K562 (cell line): ENCODE measurements around the gene CHURC1. TPM values are rescaled to one million over a fixed set of nuclear protein-coding genes. Genes with fewer than 3 reads are reported as not detected.

Source experiments
- ARNT ChIP-seq, 2 experiments: fragments of 450-650 bp; IDR thresholded peaks; 2 replicates each; pipeline ENCODE4 v1.6.1; 2016; ENCODE audit warnings: mild to moderate bottlenecking in 1 of 2
- ESRRA ChIP-seq: fragments of 450-650 bp; IDR thresholded peaks from 2 replicates; pipeline ENCODE4 v1.6.1; 2014; ENCODE audit warnings: low read depth, mild to moderate bottlenecking, moderate library complexity, borderline replicate concordance
- GTF2B ChIP-seq: IDR thresholded peaks from 2 replicates; pipeline ENCODE4 v1.6.1; 2011; ENCODE audit not compliant: insufficient read length; ENCODE audit errors: extremely low read depth
- GTF3C2 ChIP-seq: IDR thresholded peaks from 3 replicates; pipeline ENCODE4 v1.6.1; 2011; ENCODE audit warnings: borderline replicate concordance, mild to moderate bottlenecking, moderate library complexity; ENCODE audit not compliant: insufficient read length; ENCODE audit errors: extremely low read depth
- HNRNPH1 ChIP-seq: fragments of 200-400 bp; formaldehyde crosslinking; optimal IDR thresholded peaks from 2 replicates; pipeline ENCODE3; 2017; ENCODE audit warnings: low read depth, mild to moderate bottlenecking, low read length, moderate library complexity
- JUNB ChIP-seq: fragments of 450-650 bp; formaldehyde crosslinking; conservative IDR thresholded peaks from 2 replicates; pipeline ENCODE4 v1.4.0; 2020; ENCODE audit warnings: mild to moderate bottlenecking
- NR1H2 ChIP-seq: sonication (generic); formaldehyde crosslinking; IDR thresholded peaks from 2 replicates; pipeline ENCODE4 v1.4.0; 2020; ENCODE audit warnings: mild to moderate bottlenecking, missing genetic modification reagents
- PPARD ChIP-seq: fragments of 250-450 bp; sonication (Bioruptor Pico); IDR thresholded peaks from 2 replicates; pipeline ENCODE4 v1.8.0; 2022; ENCODE audit warnings: inconsistent platforms, mild to moderate bottlenecking, moderate library complexity
- PYGO2 ChIP-seq: fragments of 450-650 bp; IDR thresholded peaks from 2 replicates; pipeline ENCODE4 v1.6.1; 2016; ENCODE audit warnings: mild to moderate bottlenecking, missing genetic modification characterization, moderate library complexity, missing compliant biosample characterization
- RB1 ChIP-seq: fragments of 450-650 bp; IDR thresholded peaks from 2 replicates; pipeline ENCODE4 v1.6.1; 2017; ENCODE audit warnings: low read depth, mild to moderate bottlenecking
- RBBP5 ChIP-seq: fragments of 200-600 bp; sonication (generic); IDR thresholded peaks from 2 replicates; pipeline ENCODE4 v1.6.1; 2012; ENCODE audit warnings: borderline replicate concordance, mild to moderate bottlenecking, low read length, control low read depth, inconsistent platforms; ENCODE audit not compliant: insufficient read depth, poor library complexity, severe bottlenecking
- RFX5 ChIP-seq: IDR thresholded peaks from 2 replicates; pipeline ENCODE4 v1.6.1; 2011; ENCODE audit warnings: low read depth, mild to moderate bottlenecking, improper control_type of control experiment, low read length
- ZNF175 ChIP-seq: fragments of 200-800 bp; sonication (Bioruptor generic); IDR thresholded peaks from 2 replicates; pipeline ENCODE4 v1.6.1; 2016; ENCODE audit warnings: low read depth, mild to moderate bottlenecking, missing genetic modification characterization, missing compliant biosample characterization
- ZNF239 ChIP-seq: fragments of 250-450 bp; sonication (Bioruptor Pico); IDR thresholded peaks from 2 replicates; pipeline ENCODE4 v1.4.0; 2020; ENCODE audit warnings: mild to moderate bottlenecking
- ZNF398 ChIP-seq: fragments of 250-450 bp; sonication (Bioruptor Pico); IDR thresholded peaks from 2 replicates; pipeline ENCODE4 v1.8.0; 2021; ENCODE audit warnings: moderate library complexity, mild to moderate bottlenecking, inconsistent platforms
- ZNF609 ChIP-seq: sonication (generic); formaldehyde crosslinking; IDR thresholded peaks from 2 replicates; pipeline ENCODE4 v1.8.1; 2023; ENCODE audit warnings: missing genetic modification reagents, mild to moderate bottlenecking, borderline replicate concordance
- polyA plus RNA-seq, 8 experiments: library from polyadenylated mRNA; depleted of rRNA in 4 of 8; stranded (reverse) in 5 of 8; unstranded in 3 of 8; fragments of >200 nt; fragmentation: Nextera tagmentation in 2 of 8; fragmentation: Illumina TruSeq in 1 of 8; extraction: Ambion mirVana in 2 of 8; extraction: Trizol in 1 of 8; gene quantifications; 2 replicates each; pipeline versions ENCODE4 v1.2.1 to v1.2.3, GENCODE V29; 2011 to 2014; ENCODE audit warnings: inconsistent platforms in 1 of 8, missing spikeins in 1 of 8
- total RNA-seq, 7 experiments: library from RNA; depleted of rRNA in 6 of 7; stranded (reverse); fragments of >200 nt in 6 of 7; fragmentation: Illumina TruSeq in 2 of 7; extraction: Trizol in 2 of 7; gene quantifications; 2 replicates each; pipeline versions ENCODE4 v1.2.1 to v1.2.3, GENCODE V29; 2011 to 2021; ENCODE audit warnings: low replicate concordance in 1 of 7

Gene CHURC1
- total and polyA plus RNA-seq, 9 of the 15 experiments (the other 6 are each of a cell fraction or from before 2014, with no cell fraction given), result 27.3 to 239 (median 45.6) TPM

GRCh38 chr14:64880221-64881121, 33.8 kb upstream of the CHURC1 start (continued):
- no peak for TF ChIP-seq GTF2B
- no peak for TF ChIP-seq ZNF239 (CRISPR knock-in tag)
- no peak for TF ChIP-seq PYGO2 (tag)
- no peak for TF ChIP-seq ZNF175 (CRISPR knock-in tag)
- TF ChIP-seq ZNF609 (CRISPR knock-in tag), result no peak
- TF ChIP-seq ZNF398, result no peak
- TF ChIP-seq GTF3C2, result no peak
- TF ChIP-seq PPARD, result no peak
- peak; percentile 35 for TF ChIP-seq RBBP5
- no peak for TF ChIP-seq HNRNPH1
- TF ChIP-seq RB1, result peak; percentile 50; the same call in 1 of the 2 replicates
- no peak for TF ChIP-seq ESRRA
- TF ChIP-seq ARNT (IDR thresholded peaks at IDR 0.05), result no peak
- no peak for TF ChIP-seq NR1H2
- no peak for TF ChIP-seq JUNB (CRISPR knock-in tag)
- no peak for TF ChIP-seq RFX5
